GM21528 (cell line): ENCODE measurements around the gene FLVCR2.

Experiments
- ATAC-seq: cut with Tn5 transposase; IDR thresholded peaks from one replicate; pipeline ENCODE4 v1.9.1; 2021; ENCODE audit warnings: mild to moderate bottlenecking, moderate library complexity; ENCODE audit not compliant: unreplicated experiment, low FRiP score

FLVCR2 gene

DNA sequence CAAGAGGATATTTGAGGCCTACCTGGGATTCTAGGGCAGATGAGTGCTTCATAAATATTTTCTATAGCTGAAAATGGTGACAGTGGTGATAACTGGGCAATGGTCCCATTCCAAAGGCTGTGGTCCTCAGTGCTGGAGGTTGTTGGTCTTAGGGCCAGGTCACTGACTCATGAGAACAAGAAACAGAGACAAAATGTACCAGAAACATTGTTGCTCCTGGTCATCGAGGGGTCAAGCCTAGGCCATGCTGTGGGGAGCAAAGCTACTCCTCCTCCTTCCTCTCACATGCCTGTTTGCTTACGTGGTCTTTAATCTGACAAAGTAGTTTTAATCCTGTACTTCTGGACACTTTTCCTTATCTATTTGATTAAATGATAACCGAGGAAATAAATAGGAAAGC lies 48.4 kb downstream of the FLVCR2 start:
- no peak for ATAC-seq

DNA sequence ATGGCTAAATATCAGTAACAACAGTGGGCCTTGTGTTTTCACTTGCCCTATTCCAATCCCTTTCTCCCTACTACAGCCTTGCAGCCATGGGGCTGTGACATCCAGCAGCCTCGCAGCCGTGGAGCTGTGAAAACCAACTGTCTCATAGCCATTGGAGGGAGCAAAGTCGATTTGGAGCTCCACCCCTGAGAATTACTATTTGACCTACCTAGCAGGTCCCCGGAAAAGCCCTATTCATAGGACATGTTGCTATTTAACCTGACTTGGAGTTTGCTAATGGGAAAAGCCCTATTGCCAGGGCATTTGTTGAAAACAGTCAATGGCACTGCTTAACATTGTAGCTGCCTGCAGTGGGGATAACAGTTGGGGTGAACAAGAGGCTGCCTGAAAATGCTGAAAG lies 49.0 kb downstream of the FLVCR2 start:
- ATAC-seq: no peak

DNA sequence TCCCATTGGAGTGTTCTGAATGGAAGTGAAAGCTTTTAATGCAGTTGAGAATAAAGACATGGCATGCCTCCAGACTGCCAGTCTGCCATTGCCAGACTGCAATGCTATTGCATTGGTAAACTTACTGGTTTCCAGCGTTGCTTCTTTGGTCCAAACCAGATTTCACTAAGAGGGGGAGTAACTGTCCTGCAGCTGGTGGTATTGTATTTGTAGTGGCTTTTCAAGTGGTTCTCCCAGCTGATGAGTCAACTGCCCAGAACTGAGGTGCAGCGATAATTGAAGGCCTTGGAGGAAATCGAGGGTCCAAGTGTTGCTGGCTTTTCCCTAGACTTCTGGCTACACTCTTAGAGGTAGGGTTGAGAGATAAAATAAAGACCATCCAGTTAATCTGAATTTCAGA lies 50.4 kb downstream of the FLVCR2 start:
- no peak for ATAC-seq

DNA sequence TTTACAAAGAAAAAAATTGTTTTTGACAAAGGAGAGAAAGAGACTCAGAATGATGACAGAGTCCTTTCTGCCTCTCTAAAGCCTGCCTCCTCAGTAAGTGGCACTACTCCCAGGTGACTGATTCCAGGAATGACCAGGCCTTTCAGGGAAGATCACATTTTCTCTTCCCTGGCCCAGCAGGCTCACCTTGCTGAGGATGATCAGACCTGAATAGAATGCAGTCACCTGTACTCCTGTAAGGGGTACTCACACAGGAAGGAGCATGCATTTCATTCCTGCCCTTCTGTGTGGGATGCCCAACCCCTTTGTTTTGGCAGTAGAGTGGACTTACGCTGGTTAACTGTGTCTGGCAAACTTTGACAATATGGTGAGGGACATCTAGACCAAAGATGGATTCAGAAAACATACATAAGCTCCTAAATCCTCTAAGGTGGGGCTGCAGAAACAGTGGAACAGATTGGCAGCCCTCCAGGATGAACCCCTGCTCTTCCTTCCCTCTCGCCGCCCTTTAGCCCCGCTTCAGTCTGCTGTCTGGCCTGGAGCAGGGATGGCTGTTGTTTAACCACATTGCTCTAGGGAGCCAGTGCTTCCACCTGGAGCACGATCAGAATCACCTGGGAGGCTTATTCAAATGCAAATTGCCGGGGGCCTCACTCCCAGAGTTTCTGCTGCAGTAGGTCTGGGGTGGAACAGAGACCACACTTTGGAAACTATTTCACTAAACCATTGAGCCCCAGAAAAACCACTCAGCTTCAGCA lies 52.5 kb downstream of the FLVCR2 start:
- ATAC-seq: no peak

DNA sequence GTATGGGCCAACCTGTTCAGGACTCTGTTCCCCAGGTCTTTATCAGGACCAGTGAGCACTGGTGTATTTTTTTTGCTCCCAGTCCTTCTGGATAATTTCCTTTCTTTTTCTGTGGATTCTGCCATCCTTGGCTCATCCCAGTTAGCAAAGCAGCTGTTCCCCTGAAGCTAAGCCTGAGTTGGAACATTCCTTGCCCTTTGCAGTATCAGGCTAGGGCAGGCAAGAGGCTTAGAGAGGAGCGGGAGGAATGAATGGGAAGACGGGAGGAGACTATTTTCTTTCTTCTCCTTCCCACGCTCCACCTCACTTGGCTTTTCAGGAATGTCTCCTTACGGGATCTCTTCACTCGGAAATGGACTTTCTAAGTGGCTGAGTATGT lies 53.0 kb downstream of the FLVCR2 start:
- ATAC-seq: no peak

DNA sequence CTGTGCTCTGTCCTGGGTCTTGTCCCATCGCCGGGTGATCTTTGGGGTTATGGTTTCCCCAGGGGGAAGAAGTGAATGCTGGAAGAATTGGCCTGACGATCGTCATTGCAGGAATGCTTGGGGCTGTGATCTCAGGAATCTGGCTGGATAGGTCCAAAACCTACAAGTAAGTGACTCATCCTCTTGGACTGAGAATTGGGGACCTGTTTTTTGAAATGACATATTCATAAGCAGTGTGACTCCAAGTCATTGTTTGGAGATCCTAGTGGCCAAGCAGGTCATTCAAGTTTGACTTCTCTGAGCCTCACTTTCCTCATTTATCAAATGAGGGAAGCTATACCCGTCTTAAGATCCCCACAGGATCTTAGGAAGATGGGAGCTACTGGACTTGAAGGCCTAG lies 56.4 kb downstream of the FLVCR2 start:
- ATAC-seq: no peak

DNA sequence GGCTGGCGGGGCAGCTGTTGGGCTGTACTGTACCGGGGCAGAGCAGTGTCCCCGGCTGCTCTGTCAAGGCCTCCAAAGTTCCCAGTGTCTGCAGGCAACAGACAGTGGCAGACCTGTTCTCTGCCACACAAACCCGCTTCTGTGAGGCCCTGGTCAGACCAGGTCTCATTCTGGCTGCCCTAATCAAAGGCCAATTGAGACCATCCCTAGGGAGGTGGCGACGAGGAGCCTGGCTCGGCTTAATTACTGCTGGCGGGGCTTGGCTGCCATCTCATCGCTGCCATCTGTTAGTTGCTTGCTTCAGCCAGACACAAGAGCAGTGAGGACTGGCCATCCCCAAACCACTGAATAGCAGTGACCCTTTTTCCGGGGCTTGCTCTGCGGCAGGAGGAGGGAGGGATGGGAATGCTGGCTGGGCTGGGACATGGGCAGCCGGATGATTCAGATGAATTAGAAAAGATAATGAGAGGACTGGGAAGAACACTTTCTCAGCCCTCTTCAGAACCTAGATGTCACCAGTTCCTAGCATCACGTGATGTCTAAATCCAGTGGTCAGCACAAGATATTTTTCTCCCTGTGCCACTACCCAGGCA lies 57.8 kb downstream of the FLVCR2 start:
- no peak for ATAC-seq

DNA sequence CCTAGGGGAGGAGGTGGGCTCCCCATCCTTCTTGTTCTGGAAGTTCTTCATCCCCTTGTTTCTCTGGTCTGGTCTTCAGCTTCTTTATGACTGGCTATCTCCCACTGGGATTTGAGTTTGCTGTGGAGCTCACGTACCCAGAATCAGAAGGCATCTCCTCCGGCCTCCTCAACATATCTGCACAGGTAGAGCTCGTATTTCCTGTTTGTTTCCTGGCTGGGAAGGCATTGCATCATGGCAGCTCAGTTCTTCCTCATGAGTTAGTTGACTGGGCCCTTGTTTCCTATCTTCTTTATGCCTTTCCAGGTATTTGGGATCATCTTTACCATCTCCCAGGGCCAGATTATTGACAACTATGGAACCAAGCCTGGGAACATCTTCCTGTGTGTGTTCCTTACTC lies 62.5 kb downstream of the FLVCR2 start:
- ATAC-seq: no peak

DNA sequence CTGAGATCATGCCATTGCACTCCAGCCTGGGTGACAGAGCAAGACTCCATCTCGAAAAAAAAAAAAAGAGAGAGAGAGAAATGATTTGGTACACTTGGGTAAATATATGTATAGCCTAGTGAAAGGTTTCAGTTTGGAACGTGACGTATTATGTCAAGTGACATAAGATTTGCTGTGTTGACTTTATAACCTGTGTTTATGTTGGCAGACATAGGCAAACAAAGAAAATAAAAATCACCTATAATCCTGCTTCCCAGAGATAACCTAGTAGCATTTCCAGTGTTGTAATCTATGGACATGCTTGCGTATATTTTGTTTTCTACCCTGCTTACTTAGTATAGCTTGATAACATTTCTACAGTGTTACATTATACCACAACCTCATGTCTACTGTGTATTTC lies 65.6 kb downstream of the FLVCR2 start:
- no peak for ATAC-seq

DNA sequence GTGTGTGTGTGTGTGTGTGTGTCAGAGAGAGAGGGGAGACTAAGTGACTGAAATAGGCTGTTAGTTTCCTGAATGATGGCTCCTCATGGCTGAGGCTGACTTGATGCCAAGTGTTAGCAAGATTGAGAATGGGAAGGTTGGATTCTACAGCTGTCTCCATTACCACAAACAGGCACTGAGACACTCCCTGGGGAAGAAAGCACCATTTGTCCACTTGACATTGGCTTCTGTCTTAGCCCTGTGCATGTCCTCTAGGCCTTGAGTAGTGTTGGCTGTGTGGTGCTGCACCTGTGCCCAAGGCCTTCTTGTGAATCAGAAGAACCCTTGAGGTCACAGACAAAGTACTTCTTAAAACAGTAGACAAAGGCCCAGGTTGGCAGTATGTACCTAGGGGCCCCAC lies 66.6 kb downstream of the FLVCR2 start:
- no peak for ATAC-seq

DNA sequence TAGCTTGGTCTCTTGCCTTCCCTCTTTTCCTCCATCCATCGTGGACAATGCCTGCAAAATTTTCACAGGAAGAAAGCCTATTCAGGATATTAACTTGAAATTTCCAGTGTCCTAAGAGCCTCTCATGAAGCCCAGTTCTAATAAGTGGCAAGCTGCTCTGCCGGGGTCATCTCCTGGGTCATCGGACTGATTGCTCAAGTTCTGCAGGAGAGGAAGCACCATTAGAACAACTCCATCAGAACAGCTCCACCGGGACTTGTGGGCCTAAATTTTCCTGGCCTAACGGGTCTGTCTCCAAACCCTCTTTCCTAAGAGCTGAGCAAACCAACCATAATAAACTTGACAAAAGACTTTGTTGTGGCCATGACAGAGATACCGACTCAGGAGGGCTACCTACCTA lies 68.3 kb downstream of the FLVCR2 start:
- no peak for ATAC-seq

DNA sequence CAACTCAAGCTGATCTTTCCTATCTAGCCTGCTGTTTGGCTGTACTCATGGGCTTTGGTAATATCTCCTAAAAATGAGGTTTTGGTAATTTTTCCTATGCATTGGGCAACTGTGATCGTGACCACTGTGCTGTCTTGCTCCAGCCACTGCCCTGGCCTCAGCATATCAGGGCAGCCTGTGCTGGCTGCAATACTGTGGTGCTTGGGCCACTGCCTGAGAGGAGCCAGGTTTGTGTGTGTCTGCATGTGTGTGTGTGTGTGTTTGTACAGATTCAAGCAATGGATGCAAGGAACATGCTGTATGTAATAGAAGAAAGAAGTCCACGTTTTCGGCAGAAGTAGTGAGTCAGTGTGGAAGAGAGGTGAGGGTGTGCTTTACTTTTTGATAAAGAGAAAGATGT lies 69.2 kb downstream of the FLVCR2 start:
- ATAC-seq: no peak

DNA sequence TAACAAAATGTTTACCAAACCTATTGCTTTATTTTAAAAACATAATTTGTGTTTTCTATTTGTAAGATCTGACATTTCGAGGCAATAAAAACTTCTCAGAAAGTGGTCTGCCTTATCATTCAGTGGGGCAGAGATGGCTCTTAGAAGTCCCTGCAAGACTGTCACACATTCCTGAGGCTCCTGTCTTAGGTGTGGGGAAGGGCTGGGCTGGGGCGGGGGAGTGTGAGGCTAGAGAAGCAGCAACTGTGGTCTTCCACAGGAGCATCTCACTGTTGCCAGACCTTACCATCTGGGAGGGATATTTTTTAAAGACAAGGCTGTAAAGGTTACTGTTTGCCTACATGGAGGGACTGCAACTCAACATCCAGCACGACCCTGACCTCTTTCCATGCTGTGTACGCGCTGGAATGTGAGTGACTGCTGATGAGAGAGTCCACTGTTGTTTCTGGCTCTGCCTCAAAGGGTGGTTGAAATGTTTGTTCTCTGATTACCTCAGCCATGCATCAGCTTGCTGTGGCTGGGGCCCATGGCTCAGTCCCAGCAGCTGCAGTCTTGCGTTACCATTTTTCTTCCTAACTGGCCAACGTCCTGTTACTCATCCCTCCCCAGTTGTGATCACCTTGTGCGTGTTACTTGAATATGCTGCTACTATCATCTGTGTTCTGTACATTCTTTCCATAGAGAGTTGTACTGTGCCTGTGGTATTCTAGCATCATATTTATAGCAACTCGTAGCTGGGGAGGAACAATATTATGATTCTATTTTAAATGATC lies 69.8 kb downstream of the FLVCR2 start:
- ATAC-seq: no peak

DNA sequence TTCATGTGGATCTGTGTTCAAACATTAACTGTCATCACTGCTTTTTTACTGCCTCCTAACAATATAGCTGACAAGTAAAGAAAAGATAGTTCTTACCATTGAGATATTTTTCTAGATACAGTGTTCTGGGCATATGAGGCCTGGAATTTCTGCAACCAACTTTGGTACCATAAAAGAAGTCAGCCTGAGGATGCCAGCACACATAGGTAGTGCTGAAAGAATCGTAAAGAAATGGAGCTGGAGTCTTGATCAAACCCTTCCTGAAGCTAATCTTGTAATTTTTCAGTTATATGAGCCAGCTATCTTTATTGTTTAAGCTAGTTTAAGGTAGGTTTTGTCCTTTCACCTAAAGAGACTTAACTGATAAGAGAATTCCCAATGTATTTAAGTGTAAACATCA lies 70.9 kb downstream of the FLVCR2 start:
- ATAC-seq: no peak

DNA sequence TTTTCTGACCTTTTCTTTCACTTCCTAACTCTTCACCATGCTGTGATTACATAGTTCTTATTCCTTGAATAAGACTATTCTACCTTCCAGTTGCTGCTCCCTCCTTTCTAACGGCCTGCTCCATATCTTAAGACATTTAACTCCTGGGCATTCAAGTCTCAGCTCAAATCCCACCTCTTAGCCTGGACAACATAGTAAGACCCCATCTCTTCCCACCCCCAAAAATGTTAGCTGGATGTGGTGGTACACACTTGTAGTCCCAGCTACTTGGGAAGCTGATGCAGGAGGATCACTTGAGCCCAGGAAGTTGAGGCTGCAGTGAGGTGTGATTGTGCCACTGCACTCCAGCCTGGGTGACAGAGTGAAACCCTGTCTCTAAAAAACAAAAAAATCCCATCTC lies 71.4 kb downstream of the FLVCR2 start:
- ATAC-seq: no peak

DNA sequence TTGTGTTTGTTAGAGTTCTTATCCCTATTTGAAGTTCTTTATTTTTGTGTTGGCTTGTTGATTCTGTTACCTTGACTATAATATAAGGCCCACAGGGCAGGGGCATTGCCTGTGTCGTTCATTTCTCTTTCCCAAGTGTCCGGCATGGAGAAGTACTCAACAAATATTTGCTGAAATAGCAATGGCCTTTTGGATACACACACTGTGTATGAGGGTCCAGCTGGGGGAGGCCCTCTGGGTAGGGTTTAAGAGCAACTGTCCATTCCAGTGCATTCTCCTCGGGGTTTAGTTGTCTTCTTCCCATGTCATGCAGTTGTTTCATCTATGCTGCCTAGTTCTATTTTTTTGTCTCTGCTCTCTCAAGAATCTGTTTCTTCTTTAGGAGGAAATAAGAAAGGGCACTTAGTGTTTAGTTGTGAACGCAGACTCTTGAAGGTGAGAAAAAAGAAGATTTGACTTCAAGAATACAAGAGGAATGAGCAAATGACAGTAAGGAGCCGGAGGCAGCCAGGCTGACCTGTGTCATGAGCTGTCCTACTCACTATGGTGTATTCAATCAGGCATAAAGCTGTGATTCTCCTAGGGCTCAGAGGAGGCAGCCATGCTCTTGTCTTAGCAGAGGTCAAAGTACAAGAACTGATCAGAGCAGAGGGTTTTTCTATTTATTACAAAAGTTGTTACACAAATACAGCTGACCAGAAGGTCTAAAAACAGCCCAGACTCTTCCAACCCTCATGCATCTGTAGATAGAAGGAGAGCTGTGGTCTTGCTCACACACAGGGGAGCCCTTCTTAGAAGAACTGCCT lies 72.0 kb downstream of the FLVCR2 start:
- ATAC-seq: no peak

DNA sequence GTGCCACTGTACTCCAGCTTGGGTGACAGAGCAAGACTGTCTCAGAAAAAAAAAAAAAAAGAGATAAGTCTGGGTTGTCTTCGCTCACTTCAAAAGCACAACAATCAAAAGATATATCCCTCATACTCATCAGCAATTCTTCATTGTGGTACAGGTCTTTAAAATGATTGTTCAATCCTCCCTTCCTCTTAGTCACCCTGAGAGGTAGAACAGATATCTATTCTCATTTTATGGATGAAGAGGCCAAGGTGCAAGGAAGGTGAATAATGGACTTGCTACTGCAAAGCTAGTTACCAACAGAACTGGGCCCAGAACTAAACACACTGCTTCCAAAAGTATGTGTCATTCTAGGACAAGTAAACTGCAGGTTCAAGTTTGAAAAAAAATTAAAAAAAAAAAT lies 75.1 kb downstream of the FLVCR2 start:
- ATAC-seq: no peak

DNA sequence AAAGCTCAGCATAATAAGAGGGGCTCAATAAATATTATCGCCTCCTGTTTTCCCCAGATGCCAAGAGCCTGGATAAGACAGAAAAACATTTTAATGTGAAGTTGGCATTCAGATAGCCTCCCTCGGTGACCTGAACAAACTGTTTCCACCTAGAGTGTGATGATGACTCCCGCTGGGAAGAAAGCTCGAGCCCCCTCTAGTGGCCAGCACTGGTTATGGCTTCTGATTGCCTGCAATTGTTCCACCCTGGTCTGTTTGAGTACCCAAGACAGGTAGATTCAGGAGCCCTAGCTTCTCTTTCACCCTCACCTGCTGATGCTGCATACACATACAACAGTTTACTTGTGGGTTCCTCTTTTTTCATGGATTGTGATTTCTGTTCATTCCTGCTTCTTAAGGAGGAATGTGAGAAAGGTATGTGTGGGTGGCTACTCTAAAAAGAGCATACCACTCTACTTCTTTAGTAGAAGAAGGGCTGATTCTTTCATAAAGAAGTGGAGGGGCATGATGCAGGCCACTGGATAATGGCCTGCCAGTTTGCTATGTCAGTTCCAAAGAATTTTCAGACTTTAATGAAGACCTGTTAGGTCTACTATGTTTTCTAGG lies 75.8 kb downstream of the FLVCR2 start:
- peak; percentile 58 for ATAC-seq

DNA sequence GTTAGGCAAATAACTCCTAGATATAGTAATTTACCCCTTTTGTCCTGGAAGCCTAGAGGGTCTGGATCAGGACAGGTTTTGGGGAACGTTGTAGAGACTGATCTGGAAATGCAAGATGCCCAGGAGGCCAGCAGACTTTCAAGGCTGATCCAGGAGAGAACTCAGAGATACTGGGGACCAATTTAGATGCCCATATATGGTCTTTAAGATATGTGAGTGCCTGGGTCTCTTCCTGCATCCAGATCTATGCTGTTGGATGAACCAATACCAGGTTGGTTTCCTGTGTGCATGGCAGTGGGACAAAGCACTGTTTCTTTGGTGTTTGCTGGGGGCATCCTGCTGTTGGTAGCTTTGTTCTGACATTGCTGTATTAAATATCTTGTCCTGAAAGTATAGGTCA lies 76.8 kb downstream of the FLVCR2 start:
- no peak for ATAC-seq

DNA sequence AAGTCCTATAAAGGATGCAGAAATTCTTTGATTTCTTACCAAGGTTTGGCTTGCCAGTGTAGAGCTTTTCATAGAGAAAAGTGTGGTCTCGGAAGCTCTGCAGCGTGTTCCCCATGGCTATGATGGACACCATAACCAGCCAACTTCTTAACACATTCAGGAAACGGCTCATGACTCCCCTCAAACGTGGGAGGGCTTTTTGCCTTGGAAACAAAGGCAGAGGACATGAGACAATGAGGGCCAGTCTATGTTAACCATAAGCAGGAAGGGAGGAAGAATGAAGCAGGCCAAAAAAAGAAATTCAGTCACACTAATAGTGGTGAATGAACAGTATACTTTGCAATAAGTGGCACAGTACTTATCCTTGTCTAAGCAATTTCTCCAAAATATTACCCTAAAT lies 78.9 kb downstream of the FLVCR2 start:
- no peak for ATAC-seq

DNA sequence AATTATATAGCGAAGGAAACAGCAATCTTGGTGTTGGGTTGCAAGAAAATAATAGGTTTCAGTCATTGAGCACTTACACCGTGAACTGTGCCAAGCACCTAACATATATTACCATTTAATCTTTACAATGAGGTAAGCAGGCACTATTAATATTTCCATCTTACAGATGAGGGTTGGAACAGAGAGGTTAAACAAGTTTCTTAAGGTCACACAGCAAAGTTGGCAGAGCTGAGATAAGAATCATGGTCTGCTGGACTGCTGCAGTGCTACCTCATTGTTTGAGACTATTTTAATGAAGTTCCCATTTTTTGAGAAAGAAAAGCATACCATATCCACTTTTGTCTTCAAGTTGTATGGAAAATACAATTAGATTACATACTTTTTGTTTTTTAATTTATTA lies 80.5 kb downstream of the FLVCR2 start:
- no peak for ATAC-seq
